Endothelial cell of umbilical vein (primary cell): ENCODE data around the gene PKD2L2. TPM values are rescaled to one million over a fixed set of nuclear protein-coding genes. Genes with fewer than 3 reads are reported as not detected.

Experiments
- BruUV-seq: library from RNA; stranded (reverse); fragments of 400-500 nt; replicated peaks from 2 replicates; lab custom pipeline; 2021; lab: Mats Ljungman, UMichigan
- CTCF ChIA-PET: fragments of 300-600, 350-600 bp; sonication (Branson Sonifier 250); formaldehyde crosslinking; loops from one replicate; lab custom pipeline; 2021; ENCODE audit warnings: antibody characterized with exemption, inconsistent platforms; lab: Charles Lee
- POLR2A ChIA-PET: fragments of 300-600, 350-600 bp; sonication (Branson Sonifier 250); formaldehyde crosslinking; loops from one replicate; lab custom pipeline; 2021; ENCODE audit warnings: antibody characterized with exemption, inconsistent platforms; lab: Charles Lee
- DNase-seq: peaks from one replicate; pipeline ENCODE4 v3.0.0-alpha.2; 2011; ENCODE audit warnings: low read depth, low spot score
- FAIRE-seq: peaks from 2 replicates; lab custom pipeline; 2011; peaks lifted over from hg19 to GRCh38; lab: Jason Lieb, UNC
- H2AFZ ChIP-seq: 2 replicates; pipeline ENCODE4 v1.6.0; 2012; ENCODE audit warnings: low read depth, low read length, control low read depth, inconsistent platforms
- H3K27ac ChIP-seq: 2 replicates; pipeline ENCODE4 v1.5.1; 2011; ENCODE audit warnings: low read depth, mild to moderate bottlenecking, control low read depth, low read length, moderate library complexity; ENCODE audit not compliant: insufficient read depth
- H3K27me3 ChIP-seq, 2 experiments: 2 replicates each; pipeline versions ENCODE4 v1.6.0 to v1.6.1; 2011; ENCODE audit warnings: low read length in 2 of 2, mixed read lengths in 1 of 2; ENCODE audit not compliant: control insufficient read depth in 2 of 2, insufficient read depth in 2 of 2
- H3K36me3 ChIP-seq, 2 experiments: 2 replicates in 1 of 2; 3 replicates in 1 of 2; pipeline ENCODE4 v1.5.1; 2011; ENCODE audit warnings: low read length in 2 of 2, mild to moderate bottlenecking in 1 of 2, moderate library complexity in 1 of 2; ENCODE audit not compliant: control insufficient read depth in 2 of 2, insufficient read depth in 2 of 2; ENCODE audit errors: extremely low read depth in 1 of 2
- H3K4me1 ChIP-seq: 3 replicates; pipeline ENCODE4 v1.5.1; 2011; ENCODE audit warnings: mild to moderate bottlenecking, low read length; ENCODE audit not compliant: control insufficient read depth, insufficient read depth; ENCODE audit errors: extremely low read depth
- H3K4me2 ChIP-seq: 2 replicates; pipeline ENCODE4 v1.6.1; 2011; ENCODE audit warnings: low read length, control low read depth, mixed read lengths; ENCODE audit not compliant: insufficient read depth
- H3K4me3 ChIP-seq, 3 experiments: fragments of 200-600 bp in 1 of 3; sonication (generic), shearing (Covaris generic) in 1 of 3; replicated peaks in 1 of 3; 2 replicates each; pipeline ENCODE4 v1.5.1; 2011 to 2016; ENCODE audit warnings: control low read depth in 3 of 3, low read length in 3 of 3, mild to moderate bottlenecking in 2 of 3, inconsistent platforms in 1 of 3, low read depth in 1 of 3, moderate library complexity in 1 of 3; ENCODE audit not compliant: insufficient read depth in 1 of 3
- H3K79me2 ChIP-seq: 2 replicates; pipeline ENCODE4 v1.6.0; 2012; ENCODE audit warnings: low read length, inconsistent platforms; ENCODE audit not compliant: control insufficient read depth, insufficient read depth
- H3K9ac ChIP-seq: replicated peaks from 2 replicates; pipeline ENCODE3; 2011; ENCODE audit warnings: low read length, control low read depth; ENCODE audit not compliant: insufficient read depth; ENCODE audit errors: extremely low read depth
- H3K9me1 ChIP-seq: replicated peaks from 3 replicates; pipeline ENCODE4 v1.6.0; 2011; ENCODE audit warnings: mild to moderate bottlenecking, low read length; ENCODE audit not compliant: control insufficient read depth, insufficient read depth; ENCODE audit errors: extremely low read depth
- H3K9me3 ChIP-seq: replicated peaks from 2 replicates; pipeline ENCODE4 v1.5.1; 2012; ENCODE audit warnings: low read length, inconsistent platforms; ENCODE audit not compliant: control insufficient read depth, insufficient read depth
- H4K20me1 ChIP-seq: replicated peaks from 2 replicates; pipeline ENCODE3; 2011; ENCODE audit warnings: mild to moderate bottlenecking, low read length; ENCODE audit not compliant: control insufficient read depth, insufficient read depth; ENCODE audit errors: extremely low read depth
- CTCF ChIP-seq, 2 donors: IDR thresholded peaks; 1 replicate in 1 of 2; 2 replicates in 1 of 2; pipeline ENCODE4 v1.5.1; 2011; ENCODE audit warnings: low read length in 2 of 2, mild to moderate bottlenecking in 2 of 2, moderate library complexity in 2 of 2, control low read depth in 1 of 2, inconsistent platforms in 1 of 2, low read depth in 1 of 2; ENCODE audit not compliant: insufficient read depth in 1 of 2; ENCODE audit errors: extremely low read depth in 1 of 2
- EZH2 ChIP-seq: IDR thresholded peaks from 2 replicates; pipeline ENCODE4 v1.6.1; 2012; ENCODE audit warnings: borderline replicate concordance, low read depth, mild to moderate bottlenecking, moderate library complexity, low read length, inconsistent platforms; ENCODE audit not compliant: severe bottlenecking
- FOS ChIP-seq: IDR thresholded peaks from 2 replicates; pipeline ENCODE4 v1.6.1; 2011; ENCODE audit warnings: mild to moderate bottlenecking, low read length, moderate library complexity, borderline replicate concordance; ENCODE audit not compliant: insufficient read depth
- GATA2 ChIP-seq: IDR thresholded peaks from 2 replicates; pipeline ENCODE4 v1.7.0; 2011; ENCODE audit warnings: low read depth, mild to moderate bottlenecking, moderate library complexity, mixed read lengths, low read length; ENCODE audit not compliant: insufficient read length, insufficient read depth
- JUN ChIP-seq: IDR thresholded peaks from 2 replicates; pipeline ENCODE4 v1.6.1; 2011; ENCODE audit warnings: borderline replicate concordance, low read depth; ENCODE audit not compliant: insufficient read length, insufficient read depth
- MAX ChIP-seq: IDR thresholded peaks from 2 replicates; pipeline ENCODE4 v1.6.1; 2011; ENCODE audit not compliant: insufficient read depth, insufficient read length
- POLR2A ChIP-seq: IDR thresholded peaks from 2 replicates; pipeline ENCODE4 v1.6.1; 2012; ENCODE audit warnings: low read depth, mild to moderate bottlenecking, control low read depth, low read length
- POLR2AphosphoS5 ChIP-seq: IDR thresholded peaks from 2 replicates; pipeline ENCODE4 v1.6.1; 2012; ENCODE audit warnings: low read depth, mild to moderate bottlenecking, control low read depth, low read length, moderate library complexity; ENCODE audit not compliant: insufficient read depth
- dilution Hi-C: fragments of 300-500 bp; cut with MboI; formaldehyde crosslinking; loops from one replicate; pipeline ENCODE4 v1.15.0; 2019; ENCODE audit warnings: low sequenced_read_pairs; ENCODE audit not compliant: extremely low pct_ligation_motif_present
- intact Hi-C: fragments of 100-400 bp; cut with micrococcal nuclease; formaldehyde crosslinking; loops from one replicate; pipeline ENCODE4 v1.10.0; 2022
- polyA plus RNA-seq, 4 experiments: library from polyadenylated mRNA; depleted of rRNA in 3 of 4; stranded (reverse) in 3 of 4; unstranded in 1 of 4; fragments of >200 nt; gene quantifications; 2 replicates each; pipeline versions ENCODE4 v1.2.1 to v1.2.3, GENCODE V29; 2011 to 2012; ENCODE audit warnings: missing spikeins in 1 of 4
- total RNA-seq: library from RNA; stranded (reverse); gene quantifications from 2 replicates; pipeline ENCODE4 v1.2.3, GENCODE V29; 2021

PKD2L2 gene
- total and polyA plus RNA-seq, 2 donors (not counting 3 experiments of a cell fraction or from before 2014, with no cell fraction given): not detected

DNA sequence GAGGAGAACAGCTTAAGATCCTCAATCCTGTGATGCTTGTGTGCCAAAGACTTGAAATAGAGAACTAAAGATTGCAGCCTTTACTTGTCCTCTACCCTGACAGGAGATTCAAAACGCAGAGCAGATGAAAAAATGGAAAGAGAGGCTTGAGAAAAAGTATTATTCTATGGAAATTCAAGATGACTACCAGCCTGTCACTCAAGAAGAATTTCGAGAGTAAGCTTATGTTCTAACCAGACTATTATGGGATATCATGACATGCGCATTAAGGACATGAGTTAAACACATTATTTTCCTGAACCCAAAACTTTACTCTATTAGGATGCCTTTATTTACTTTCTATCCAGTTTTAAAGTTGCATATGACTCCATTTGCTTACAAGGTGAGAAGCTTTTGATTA, 46.4 kb downstream of the PKD2L2 start:
- Histone ChIP-seq H3K9me1 (no peaks in the 10 kb centered on the region), H3K79me2 (no peaks in the 10 kb centered on the region), H3K36me3 (peaks cover 3 to 4% of the 10 kb centered on the region in 2 experiments), H3K9me3 (no peaks in the 10 kb centered on the region), H3K4me1 (no peaks in the 10 kb centered on the region), H4K20me1 (no peaks in the 10 kb centered on the region), H3K4me3 (no peak overlapping the region), H3K27ac (no peak overlapping the region), H2AFZ (no peak overlapping the region), H3K4me2 (no peak overlapping the region), H3K9ac (no peak overlapping the region), H3K27me3 (no peaks in the 10 kb centered on the region)
- intact Hi-C loops: no loop called here
- ChIA-PET CTCF (interaction anchor here (0.9 to 2.0 kb wide), 7 partner anchors 11 to 197 kb away, joined by 3 to 18 read pairs (median 4); no protein-coding TSS in a partner anchor), POLR2A (no interaction called here)
- BruUV-seq: no TSS peak
- TF ChIP-seq POLR2A (no peak), JUN (no peak), CTCF (IDR thresholded peaks at IDR 0.05; ENCODE audit: extremely low read depth in 1 of 2, insufficient read depth in 1 of 2, low read depth in 1 of 2, low read length in 2 of 2) (no peak), FOS (no peak), EZH2 (no peak), MAX (no peak), GATA2 (no peak), POLR2AphosphoS5 (no peak)
- no peak for FAIRE-seq
- no peak for DNase-seq
- dilution Hi-C loops: no loop called here
